NCI-H2107 (cell line): ENCODE data around the gene MST1R.
"Not testable (repeated sequence)": the region's sequence is repeated elsewhere in the genome, so short reads cannot be mapped to it uniquely, and the experiment has no call there.

Experiments
- DNase-seq: peaks from one replicate; lab custom pipeline; 2025; lab: John Stamatoyannopoulos, UW

MST1R gene

DNA sequence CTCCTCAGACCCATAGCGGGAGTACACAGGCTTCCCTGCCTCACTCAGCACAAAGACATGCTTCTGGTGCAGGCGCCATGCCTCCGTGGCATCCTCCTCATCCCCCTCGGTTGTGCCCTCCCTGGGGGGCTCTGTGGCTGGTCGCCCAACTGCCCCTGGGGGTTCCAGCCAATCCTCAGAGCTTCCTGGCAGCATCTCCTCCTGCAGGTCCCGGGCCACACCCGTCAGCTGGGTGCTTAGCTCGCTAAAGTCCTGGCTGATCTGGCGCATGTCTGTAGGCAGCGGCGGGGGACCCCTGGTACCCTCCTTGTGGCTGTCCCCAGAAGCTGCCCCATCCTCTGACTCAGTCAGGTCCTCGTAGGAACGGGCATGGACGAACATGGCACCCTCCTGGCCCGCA lies 7.9 kb upstream of the MST1R start:
- no peak for DNase-seq

DNA sequence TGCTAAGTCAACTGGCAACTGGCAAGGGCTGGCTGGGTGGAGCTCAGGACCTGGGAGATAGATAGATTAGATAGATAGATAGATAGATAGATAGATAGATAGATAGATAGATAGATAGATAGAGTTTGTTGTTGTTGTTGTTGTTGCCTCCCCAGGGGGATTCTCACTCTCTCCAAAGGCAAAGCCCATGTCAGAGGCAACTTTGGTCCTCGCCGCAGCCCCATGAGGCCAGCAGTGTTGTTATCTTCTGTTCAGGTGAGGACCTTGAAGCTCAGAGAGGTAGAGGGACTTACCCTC lies 7.4 kb upstream of the MST1R start:
- DNase-seq = no peak

DNA sequence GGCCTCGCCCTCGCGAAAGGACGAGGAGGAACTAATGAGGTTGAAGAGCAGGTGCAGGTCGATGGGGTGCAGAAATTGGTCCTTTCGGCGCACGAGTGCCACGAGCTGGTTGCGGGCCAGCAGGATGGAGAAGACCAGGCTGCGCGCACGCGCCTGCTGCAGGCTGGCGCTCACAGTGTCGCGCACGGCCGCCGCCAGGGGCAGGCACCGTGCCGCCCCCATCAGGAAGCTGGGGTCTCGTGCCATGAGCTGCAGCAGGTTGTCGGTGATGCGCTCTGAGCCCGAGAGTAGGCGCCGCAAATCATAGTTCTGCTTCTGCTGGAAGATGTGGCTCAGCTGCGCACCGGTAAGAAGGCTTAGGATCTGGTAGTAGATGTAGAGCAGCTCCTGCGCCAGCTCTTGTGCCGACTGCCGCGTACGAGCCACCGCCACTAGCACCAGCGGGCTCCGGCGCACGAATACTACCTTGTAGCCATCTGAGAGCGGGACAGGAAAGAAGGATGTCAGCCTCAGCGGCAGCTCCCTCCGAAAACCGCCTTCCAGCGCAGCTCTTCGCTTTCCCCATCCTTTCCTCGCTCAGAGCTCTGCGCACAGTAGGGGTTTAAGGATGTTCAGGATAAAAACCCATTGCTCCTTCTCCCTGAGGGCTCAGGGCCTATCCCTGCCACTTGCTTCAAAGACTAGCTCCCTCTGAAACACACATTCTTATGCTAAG lies 6.9 kb upstream of the MST1R start:
- DNase-seq = no peak

DNA sequence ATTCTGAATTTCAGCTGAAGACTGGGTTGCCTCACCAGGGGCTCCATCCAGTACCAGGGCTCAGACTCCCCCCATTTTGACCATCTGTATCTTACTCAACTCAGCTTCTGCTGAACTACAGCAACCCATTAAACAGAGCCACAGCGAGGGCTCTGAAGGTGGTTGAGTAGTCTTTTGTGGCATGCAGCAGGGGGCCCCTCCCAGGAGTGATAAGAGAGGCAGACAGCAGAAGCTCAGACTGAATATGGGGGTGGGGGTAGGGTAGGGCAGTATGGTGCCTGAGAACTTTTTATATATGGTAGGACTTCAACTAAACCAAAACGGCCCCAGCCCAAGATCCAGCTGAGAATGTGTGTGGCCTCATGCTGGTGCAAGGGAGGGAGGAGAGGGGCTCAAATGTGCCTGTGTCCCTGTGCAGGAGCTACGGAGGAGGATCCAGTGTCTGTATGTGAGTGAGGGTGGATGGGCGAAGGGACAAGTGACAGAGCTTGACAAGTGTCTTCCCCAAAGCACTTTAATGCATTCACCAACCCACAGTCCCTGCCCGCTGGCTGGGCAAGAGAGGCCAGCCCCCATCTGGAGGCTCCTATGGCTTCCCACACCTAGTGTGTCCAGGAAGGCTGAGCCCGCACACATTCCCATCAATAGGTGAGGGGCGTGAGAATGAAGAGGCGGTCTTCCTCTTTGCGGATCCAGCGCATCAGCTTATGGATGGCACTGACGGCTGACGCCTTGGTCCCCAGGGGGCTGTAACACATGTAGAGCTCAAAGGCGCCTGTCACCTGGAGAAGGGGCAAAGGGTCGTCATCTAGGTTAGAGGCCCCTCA lies 4.9 kb upstream of the MST1R start:
- DNase-seq = no peak

DNA sequence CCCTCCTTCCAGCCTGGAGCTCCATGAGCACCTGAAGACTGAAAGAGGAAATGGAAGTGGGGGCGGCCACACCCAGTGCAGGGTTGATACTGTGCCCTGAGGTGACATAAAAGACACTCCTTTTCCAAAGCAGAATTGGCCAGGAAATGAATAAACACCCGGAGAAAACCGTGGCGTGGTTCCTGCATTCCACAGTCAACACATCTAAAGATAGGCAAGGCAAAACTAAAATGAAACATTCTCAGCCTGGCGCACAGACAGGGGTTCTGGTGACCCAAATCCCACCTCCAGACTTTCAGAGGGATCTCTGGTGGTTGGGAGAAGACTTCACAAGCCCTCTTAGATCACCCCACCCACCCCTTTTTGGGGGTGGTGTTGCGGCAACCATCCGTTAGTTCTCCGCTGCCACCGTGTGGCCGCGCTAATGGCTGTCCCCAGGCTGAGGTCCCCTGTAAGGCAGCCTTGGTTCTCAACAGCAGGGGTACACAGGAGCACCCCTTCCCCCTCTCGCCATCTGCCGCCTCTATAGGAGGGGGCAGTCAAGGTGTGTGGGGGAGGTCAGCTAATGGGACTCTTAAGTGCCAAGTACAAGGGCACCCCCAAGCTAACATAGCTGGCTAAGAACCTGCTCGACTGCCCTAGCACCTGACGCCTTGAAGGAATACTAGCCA lies 2.5 kb upstream of the MST1R start:
- DNase-seq = peak; percentile 15

DNA sequence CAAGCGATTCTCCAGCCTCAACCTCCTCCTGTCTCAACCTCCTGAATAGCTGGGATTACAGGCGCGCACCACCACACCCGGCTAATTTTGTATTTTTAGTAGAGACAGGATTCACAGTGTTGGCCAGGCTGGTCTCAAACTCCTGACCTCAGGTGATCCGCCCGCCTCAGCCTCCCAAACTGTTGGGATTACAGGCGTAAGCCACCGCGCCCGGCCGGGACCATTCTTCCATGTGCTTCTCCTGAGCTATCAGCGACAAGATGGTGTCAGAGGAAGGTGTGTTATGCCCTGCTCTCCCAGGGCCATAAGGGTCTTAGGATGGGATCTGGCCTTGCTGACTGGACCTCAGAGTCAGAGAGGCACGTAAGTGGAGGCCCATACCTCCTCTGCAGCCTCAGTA lies 775 bp upstream of the MST1R start:
- DNase-seq = not testable (repeated sequence)

DNA sequence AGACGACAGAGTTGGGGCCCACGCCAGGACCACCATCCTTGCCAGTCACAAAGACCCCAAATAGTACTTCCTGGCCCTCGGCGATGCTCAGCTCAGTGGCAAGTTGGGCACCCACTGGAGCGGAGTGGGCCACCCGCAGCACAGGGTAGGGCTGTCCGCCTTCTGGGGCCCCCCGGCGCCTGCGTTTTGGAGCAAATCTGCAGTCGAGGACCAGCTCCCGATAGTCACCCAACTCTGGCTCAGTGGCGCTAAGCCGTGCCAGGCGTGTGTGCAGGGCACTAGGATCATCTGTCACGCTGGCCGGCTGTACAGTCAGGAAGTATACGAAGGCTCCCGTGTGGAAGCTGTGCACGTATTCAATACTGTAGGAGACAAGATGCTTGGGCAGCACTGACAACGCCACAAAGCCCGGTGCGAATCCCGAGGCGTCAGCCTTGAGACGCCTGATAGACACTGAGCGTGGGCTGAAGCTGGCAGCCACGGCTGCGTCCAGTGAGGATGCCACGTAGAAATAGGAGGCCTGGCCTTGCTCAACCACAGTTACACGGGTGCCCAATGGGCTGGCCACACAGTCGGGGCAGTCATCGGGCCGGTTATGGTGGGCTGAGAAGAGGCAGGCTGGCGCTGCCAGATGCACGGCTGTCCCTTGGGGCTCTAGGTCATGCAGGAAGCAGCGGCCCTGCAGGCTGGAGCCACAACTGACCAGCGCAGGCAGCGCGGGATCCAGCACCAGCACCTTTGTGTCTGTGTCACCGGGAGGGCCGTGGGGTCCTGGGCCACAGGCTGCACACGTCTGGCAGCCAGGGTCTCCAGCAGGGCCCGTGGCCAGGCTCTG lies 945 bp downstream of the MST1R start:
- DNase-seq = no peak

DNA sequence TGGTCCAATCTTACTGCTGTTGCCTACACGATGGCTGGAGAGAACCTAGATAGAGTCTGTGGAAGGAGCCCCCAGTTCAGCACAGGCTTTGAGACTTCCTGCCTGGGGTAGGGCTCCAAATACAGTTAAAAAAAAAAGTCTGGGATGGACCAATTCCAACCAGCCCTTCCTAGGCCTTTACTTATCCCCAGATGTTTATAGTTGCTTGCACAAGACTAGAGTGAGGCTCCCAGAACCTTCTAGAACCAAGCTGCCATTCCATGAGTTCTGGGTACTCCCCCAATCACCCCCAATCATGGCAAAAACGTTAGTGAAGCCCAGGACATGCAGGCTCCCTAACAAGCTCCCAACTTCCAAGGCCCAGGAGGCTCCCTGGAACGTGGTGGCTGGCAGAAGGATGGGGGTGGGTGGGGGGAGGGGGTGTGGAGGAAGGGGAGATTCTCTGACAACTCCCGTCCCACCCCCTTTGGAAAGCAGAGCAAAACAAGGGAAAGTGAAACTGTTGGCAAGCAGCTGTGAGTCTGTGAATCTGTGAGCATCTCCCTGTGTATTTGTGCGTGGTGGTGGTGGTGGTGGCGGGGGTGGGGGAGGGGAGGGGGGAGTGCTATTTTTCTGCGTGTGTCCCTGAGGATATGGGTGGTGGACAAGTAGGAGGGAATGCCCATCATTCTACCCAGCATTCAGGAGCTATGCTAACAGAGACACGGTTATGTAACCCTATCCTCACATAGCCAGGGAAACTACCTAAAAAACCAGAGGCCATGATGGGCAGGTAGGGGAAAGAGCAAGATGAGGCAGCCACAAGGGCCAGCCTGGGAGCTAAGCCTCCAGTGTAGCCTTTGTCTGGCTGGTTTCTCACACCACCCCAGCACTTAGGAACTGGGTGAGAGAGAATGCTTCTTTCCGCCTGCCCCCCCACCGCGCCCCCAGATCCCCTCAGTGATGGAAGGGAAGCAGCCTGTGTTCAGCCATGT lies 2.0 kb downstream of the MST1R start:
- DNase-seq = no peak

DNA sequence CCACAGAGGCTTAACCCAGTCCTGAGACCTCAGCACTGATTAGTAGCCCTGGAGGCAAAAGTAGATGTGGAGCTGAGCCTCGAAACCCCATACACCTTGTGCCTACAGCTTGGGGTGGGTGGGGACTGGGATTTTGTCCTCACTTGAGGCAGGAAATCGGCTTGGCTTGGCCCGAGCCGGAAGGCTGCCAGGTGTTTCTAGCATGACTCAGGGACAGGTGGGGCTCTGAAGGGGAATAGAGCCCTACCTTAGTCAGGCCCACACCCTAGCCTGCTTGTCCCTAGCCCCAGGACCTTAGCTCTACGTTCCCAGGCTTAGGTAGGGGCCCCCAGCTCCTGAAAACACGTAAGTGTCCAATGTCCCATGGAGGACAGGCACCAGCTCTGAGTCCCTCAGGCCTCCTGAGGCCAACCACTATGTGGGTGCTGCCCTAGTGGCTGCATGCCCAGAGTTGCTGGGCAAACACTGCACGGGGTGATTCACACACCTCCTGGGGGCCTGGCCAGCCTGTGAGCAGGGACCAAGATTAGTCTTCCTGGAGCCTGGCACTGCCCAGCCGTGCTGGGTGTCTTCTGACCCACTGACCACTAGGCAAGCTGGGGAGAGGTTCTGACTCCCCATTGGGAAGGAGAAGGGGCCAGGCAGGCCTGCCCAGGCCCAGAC lies 3.1 kb downstream of the MST1R start:
- DNase-seq = no peak

DNA sequence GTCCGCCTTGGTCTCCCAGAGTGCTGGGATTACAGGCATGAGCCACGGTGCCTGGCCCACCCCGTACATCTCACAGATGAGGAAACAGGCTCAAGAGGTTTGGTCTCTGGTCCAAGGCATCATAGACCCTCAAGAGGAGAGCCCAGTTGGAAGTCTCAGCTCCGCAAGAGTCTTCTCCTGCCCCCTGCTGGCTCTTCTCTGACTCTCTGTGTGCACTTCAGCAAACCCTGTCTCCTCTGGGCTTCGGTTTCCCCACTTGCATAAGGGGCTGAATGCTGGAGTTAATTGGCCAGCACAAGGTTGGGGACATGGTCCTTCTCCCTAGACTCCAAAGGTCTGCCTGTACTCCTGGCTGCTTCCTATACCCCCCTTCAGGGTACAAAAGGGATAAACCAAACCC lies 3.9 kb downstream of the MST1R start:
- DNase-seq = no peak

DNA sequence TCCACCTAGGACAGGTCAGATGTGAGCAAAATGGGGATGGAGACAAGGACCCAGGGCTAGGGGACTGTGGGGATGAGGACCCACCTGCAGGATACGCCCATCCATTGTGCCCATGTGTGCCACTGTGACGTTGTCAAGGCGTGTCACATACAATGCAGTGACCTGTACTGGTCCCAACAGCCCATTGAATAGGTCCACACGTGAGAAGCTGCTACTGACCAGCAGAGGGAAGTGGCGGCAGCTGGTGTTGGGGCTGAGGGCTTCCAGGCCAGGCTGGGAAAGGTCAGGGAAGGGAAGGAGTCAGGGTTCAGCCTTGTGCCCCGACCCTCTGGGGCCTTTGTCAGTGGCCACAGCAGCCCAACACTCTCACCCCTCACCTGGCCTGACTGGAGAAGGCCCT lies 4.7 kb downstream of the MST1R start:
- DNase-seq = no peak

DNA sequence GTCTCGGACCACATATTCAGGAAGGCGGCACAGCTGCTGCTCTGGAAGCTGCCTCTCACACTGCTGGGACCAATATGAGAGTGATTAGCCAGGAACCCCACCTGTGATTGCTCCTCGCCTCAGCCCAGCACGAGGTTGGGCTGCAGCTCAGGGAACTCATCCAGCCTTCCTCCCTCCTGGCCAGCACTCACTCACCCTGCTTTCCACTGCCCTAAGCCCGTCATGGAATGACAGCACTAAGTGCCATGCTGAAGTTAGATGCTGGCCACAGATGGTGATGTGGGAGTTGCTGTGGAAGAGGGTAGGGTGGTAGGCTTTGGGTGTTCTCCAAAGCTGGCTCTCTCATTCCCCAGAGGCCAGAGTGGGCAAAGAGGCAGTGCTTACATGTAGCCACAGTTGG lies 7.3 kb downstream of the MST1R start:
- no peak for DNase-seq

DNA sequence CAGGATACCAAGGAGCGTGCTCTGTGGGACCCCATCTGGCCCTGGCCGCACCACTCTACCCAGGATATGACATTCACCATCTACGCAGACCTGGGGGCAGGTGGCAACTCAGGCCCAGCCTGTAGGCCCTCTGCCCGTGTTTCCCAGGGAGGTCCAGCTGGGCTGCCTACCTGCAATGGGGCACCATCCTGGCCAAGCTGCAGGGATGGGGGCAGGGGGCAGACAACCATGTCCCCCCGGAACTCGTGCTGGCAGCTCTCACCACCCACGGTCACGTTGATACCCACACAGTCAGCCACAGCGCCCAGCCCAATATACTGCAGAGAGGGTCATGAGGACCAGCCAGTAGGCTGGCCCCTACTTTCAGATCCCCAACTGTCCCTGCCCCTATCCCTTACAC lies 7.9 kb downstream of the MST1R start:
- no peak for DNase-seq

DNA sequence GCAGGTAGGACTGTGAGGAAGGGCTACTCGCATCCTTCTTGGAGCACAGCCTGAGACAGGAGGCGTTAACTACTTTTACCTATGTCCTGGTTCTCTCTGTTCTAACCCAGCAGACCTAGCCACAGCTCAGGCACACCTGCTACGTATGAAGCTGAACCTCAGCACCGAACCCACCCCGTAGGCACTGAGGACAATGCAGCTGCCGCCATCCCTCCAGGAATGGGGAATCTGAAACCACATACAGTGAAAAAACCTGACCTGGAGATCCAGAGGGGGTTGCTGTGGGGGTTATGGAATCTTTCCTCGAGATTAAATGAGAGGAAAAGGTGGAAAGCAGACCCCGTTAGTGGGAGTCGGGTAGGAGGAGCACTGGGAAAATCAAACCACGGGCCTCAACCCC lies 14.4 kb downstream of the MST1R start:
- no peak for DNase-seq

DNA sequence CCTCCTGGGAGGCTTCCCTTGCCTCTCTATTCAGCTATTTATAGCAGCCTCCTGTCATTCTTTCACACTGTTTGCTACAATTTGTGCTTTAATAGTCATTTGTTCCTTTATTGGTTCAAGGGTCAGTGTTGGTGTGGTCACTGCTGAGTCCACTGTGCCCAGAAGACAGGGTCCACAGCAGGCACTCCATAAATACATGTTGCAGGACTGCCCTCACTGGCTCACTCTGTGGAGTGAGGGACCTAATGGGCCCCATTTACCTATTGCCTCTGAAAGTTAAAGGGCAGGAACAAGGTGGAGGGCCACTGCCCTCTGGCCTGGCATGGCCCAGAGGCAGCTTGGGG lies 16.8 kb downstream of the MST1R start:
- DNase-seq = no peak

DNA sequence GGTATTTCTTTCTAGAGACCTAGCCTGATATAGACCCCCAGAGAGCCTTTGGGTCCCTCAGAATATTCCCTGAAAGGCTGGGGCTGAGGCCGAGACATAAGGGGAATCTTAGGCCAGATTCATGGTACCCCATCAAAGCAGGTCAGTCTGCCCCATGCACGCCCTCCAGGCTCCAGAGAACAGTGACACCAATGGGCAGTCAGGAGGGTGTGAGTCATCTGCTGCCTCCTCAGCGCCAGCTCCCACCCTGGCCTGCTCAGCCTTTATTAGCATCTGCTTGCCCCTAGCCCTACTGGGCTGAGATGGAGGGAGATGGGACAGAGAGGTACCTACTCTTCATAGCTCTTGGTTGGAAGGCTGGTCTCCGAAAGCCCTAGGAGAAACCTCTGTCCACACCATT lies 19.7 kb downstream of the MST1R start:
- no peak for DNase-seq

DNA sequence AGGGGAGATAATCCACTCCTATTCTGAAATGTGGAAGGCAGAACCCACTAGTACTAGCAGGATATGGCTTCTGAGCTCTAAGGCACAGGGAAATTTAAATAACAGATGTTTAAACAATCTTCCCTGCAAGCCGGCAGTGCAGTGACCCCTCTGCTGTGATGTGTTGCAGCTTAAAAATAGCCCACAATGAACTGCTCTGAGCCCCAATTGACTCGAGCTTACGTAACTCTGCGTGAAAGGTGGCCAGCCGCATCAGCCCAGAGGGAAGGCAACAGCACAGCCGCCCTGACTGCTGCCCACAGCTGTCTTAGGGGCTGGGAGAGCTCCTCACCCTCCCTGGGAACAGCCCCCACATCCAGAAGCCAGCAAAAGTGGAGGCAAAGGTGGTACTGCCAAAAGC lies 21.5 kb downstream of the MST1R start:
- no peak for DNase-seq

DNA sequence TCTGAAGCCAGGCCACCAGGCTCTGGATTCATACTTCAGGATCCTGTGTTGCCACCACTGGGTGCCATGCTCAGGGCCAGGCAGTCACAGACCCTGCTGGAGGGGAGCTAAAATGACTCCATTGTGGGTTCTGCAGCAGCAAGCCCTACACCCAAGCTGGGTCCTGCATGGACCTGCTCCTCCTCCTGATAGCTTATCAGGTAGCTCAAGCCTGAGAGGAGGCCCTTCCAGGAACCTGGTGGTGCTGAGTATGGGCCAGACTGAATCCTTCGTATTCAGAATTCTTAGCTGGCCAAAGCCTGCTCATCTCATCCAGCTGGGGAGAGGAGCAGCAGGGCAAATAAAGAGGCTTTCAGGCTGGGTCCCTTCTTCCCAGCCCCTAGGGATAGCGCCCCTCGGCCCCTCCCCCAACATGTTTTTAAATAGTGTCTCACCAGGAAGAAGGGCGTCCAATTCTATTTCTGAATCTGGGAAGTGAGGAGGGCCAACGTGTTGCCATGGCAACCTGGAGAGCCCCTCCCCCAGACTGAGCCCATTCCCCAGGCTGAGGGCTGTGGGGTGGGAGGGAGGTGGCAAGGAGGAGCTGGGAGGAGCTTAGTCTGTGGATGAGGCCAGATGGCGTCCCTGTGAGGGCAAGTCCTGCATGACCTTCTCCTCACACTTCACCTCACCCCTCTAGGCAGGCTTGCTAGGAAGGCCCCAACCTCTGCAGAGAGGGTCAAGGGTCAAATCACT lies 22.9 kb downstream of the MST1R start:
- DNase-seq = no peak

DNA sequence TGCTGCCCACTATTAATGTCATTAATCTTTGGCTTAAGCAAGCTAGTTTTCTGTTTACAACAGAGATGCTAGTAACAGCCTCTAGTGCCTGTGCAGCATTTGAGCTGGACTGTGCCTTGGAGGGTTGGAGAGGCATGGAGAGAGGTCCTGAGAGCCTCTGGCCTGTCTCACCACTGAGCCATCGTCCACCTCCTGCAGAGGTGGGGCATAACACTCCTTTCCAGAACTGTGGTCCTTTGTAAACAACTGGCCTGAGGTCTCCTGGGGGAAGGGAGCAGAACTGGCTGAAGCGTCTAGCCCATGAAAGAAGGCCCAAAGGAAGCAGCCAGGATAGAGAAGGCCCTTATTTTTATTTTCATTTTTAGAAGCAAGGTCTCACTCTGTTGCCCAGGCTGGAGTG lies 24.0 kb downstream of the MST1R start:
- no peak for DNase-seq

DNA sequence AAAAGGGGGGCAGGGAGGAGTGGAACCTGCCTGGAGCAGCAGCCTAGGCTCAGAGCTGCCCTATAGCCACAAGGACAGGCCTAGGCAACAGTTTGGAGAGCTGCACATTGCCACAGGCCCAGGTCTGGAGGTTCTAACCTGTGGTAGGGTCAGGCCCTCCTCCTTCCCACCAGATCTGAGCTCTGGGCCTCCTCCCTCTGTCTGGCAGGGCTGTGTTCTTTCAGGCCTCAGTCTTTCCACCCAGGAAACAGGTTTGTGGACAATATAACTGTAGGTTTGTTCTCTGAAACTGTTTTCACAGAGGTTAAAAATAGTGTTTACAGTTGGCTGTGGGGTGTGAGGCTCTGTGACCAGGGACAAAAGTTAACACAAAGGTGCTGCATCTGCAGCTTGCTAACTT lies 25.0 kb downstream of the MST1R start:
- no peak for DNase-seq
